NCI-H1694 (cell line): ENCODE data around the gene ZNF598.
"Not testable (repeated sequence)": the region's sequence is repeated elsewhere in the genome, so short reads cannot be mapped to it uniquely, and the experiment has no call there.

Source experiments
- DNase-seq: peaks from one replicate; lab custom pipeline; 2025; lab: John Stamatoyannopoulos, UW

Gene ZNF598

DNA sequence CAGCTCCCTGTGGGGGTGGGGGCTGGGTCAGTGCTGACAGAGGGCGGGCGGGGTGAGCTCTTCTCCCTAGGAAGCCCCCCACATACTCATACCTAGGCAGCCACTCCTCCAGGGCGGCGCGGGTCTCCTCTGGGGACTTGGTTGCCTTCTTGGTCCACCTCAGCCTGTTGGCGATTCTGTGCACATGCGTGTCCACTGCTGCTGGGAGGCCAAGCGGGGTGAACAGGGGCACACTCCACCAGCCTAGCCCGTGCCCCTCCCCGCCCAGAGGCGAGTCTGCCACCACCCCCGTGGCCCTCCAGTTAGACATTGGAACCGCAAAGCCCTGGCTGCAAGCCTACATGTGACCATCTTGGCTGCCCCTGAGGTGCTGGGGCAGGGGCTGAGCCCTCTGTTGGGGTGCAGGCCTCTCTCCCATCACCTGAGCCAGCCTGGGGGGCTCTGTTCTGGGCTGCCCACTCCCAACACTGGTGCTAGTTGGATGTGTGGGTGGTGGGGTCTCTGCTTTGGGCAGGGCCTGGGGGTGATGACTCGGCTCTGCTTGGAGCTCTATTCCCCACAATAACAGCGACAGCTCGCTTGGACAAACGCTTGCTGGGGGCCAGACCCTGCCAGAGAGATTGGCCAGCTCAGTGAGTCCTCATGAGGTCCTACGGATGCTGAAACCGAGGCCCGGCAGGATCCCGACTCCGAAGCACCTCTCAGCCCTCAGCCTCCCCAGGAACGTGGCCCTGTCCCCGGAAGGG, 30.6 kb upstream of the ZNF598 start:
- DNase-seq: no peak

DNA sequence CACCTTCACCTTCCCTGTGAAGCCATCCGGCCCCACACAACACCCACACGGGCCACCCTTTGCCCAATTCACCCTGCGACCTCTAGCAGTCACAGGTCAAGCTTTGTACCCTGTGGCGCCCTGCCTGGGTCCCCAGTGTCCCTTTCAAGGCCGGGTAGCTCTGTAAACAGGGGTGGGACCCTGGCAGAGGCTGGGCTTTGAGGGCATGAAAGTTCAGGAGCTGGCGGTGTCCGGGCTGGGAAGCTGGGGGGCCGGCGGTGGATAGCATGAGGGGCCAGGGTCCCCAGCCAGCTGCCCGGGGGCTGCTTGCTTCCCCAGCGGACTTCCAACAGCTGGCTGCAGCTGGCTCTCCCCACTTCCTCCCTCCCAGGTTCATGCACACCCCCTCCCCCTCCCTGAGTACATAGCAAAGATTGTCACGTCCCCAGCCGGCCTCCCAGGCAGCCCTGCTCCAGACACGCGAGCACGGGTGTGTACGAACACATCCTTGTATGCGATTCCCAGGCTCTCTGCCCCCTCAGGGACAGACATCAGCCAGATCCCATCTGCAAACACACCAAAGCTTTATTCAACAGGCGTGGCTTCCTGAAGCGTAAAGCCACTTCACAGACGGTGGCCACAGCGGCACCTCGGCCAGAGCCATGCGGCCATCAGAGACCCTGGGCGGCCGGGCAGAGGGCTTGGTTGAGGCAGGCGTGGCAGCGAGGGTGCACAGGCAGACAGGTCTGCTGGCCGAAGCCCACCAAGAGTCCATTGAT, 29.8 kb upstream of the ZNF598 start:
- no peak for DNase-seq

DNA sequence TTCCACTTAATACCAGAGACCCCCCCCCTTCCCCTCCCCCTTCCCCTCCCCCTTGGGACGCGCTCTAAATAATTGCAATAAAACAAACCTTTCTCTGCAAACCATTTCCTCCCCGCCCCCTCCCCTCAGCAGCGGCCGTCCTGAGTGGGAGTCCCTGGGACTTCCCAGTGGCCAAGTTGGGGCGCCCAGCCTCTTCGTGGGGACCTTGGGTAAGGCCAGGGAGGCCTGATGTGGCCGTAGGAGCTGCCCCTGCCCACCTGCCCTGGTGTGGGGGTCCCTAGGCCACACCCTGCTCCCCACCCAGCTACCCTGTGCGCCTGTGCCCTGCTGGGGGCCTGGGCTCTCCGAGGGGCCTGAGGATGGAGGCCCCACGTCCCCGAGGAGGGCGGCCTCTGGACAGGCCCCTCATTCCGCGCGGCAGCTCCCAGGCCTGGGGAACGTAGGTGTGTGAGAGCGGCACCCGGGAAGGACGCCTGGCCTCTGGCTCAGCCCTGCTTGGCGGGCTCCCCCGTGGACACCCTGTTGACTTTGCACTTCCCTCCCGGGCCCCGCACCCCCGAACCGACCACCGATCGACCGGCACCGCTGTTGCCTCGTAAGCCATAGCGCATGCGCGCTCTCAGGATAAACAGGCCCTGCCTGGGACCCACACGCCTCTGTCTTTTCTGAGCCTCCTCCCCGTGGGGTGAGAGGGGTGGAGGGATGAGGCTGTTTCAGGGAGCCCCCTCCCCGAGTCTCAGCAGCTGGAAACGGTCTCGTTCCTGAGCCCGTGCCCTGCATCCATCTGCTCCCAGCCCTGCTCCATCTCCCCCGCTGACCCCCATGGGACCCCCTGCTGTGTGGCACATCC, 29.0 kb upstream of the ZNF598 start:
- no peak for DNase-seq

DNA sequence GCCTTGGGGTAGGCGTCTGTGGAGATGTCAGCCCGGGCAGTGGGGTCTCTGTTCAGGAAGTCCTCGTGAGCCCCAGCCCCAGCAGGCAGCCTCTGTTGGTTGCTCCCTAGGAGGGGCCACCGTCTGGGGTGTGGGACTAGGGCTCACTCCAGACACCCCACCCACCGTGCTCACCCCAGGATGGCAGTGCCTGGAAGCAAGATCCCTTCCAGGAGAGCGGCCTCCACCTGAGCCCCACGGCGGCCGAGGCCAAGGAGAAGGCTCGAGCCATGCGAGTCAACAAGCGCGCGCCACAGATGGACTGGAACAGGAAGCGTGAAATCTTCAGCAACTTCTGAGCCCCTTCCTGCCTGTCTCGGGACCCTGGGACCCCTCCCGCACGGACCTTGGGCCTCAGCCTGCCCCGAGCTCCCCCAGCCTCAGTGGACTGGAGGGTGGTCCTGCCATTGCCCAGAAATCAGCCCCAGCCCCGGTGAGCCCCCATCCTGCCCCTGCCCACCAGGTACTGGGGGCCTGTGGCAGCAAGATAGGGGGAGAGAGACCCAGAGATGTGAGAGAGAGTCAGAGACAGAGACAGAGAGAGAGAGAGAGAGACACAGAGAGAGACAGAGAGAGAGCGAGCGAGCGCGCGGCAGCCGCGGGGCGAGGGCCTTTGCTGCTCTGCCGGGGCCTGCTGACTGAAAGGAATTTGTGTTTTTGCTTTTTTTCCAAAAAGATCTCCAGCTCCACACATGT, 28.2 kb upstream of the ZNF598 start:
- no peak for DNase-seq

DNA sequence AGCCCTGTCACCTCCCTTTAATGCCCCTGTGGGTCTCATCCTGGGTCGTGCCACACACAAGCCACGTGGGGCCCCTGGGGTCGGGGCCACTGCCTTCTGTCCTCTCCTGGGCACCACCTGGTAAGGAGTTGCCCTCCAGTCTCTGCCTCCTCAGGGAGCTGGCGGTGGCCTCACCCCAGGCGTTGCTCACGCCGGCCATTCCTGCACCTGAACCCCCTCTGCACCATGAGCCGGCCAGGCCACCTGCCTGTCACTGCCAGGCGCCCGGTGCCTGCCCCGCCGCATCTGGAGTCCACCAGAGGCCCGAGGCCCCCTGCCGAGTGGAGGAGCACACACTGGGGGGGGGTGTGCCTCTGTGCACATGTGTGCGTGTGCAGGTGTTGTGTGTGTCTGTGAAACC, 27.5 kb upstream of the ZNF598 start:
- no peak for DNase-seq

DNA sequence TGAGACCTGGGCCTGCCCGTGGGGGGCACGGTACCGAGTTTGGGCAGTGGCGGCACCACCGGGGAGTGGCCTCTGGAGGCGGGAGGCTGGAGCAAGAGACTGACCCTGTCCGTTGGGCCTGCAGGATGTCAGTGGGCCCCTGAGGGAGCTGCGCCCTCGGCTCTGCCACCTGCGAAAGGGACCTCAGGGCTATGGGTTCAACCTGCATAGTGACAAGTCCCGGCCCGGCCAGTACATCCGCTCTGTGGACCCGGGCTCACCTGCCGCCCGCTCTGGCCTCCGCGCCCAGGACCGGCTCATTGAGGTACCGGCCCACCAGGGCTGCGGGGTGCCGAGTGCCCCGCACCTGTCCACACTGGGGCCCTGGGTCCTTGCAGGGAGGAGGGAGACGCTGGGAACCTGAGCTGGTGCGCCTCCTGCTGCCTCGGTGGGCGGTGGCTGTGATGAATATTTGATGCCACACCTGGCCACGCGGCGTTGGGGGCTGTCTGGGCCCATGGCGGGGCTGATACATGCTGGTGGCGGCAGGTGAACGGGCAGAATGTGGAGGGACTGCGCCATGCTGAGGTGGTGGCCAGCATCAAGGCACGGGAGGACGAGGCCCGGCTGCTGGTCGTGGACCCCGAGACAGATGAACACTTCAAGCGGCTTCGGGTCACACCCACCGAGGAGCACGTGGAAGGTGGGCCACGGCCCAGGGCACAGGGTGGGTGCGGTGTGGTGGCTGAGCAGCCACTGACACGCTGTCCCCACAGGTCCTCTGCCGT, 26.8 kb upstream of the ZNF598 start:
- DNase-seq: no peak

DNA sequence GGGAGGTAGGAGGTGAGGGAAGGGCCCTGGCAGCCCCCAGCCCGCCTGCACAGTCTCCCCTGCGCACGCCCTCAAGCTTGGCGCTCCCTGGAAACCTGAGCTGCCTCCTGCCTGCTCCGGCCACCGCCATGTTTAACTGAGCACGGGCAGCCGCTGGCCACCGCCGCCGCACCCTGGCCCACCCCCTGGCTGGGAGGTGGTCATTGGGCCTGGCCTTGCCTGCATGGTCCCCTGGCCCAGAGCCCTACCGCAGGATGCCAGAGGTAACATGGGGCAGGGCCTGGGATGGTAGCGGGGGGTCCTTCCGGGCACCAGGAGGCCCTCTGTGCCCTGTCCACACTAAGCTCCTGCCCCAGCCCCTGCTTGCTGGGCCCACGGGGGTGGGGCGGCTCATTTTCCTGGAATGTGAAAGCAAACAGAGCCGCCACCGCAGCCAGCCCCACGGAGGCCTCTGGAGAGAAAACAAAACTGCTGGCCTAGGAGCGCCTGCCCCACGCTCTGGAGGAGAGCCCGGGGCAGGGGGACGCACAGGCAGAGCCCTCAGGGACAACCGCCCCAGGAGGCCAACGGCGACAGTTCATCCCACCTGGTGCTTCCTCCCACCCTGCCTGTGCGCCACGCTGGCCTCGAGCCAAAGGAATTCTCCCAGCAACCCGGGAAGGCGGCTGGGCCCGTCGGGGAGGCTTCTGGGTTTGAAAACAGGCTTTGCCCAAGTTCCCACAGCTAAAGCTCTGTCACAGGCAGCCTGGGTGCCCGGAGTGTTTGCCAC, 26.0 kb upstream of the ZNF598 start:
- DNase-seq: no peak

DNA sequence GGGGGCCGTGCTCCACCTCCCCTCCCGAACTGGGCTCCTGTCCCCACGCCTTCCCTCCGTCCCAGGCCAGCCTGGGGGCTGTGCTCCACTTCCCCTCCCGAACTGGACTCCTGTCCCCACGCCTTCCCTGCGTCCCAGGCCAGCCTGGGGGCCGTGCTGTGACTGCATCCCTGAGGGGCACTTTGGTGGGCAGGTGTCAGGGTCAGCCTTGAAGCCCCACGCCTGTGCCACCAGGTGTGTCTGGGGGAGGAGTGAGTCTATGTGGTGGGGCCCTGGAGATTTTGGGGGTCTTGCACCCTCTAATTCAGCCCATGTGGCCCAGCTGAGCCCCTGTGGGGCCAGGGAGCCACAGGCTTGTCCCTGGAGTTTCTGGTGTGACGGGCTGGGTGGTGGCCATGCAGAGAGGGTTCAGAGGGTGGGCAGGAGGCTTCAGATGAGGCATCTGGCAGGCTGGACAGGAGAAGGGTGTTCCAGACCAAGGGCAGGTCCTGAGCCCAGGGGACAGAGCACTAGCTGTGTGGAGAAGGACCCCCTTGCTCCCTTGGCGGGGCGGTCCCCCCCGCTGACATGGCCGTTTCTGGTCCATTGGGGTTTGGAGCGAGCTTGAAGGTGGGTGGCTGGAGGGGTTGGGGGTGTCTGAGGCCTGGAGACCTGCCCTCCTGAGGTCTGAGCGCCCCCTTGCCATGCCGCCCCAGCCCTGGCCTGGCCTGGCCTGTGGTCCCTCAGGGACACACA, 25.2 kb upstream of the ZNF598 start:
- no peak for DNase-seq

DNA sequence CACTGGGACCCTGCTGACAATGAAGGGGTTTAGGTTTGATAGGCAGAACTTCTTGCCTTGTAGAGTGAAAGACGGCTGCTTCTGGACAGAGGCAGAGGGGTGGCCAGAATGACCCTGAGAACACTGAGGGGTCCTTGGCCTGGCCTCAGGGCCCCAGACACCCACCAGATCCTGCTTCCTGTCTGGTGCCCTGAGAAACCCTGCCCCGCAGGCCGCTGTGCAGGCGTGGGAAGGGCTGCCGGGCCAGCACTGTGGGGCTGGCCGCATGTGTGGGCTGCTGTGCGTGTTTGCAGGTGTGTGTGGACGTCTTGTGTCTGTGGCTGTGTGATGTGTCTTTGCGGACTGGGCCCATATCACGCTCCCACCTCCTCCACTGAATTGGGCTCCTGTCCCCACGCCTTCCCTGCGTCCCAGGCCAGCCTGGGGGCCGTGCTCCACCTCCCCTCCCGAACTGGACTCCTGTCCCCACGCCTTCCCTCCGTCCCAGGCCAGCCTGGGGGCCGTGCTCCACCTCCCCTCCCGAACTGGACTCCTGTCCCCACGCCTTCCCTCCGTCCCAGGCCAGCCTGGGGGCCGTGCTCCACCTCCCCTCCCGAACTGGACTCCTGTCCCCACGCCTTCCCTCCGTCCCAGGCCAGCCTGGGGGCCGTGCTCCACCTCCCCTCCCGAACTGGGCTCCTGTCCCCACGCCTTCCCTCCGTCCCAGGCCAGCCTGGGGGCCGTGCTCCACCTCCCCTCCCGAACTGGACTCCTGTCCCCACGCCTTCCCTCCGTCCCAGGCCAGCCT, 24.5 kb upstream of the ZNF598 start:
- DNase-seq: not testable (repeated sequence)

DNA sequence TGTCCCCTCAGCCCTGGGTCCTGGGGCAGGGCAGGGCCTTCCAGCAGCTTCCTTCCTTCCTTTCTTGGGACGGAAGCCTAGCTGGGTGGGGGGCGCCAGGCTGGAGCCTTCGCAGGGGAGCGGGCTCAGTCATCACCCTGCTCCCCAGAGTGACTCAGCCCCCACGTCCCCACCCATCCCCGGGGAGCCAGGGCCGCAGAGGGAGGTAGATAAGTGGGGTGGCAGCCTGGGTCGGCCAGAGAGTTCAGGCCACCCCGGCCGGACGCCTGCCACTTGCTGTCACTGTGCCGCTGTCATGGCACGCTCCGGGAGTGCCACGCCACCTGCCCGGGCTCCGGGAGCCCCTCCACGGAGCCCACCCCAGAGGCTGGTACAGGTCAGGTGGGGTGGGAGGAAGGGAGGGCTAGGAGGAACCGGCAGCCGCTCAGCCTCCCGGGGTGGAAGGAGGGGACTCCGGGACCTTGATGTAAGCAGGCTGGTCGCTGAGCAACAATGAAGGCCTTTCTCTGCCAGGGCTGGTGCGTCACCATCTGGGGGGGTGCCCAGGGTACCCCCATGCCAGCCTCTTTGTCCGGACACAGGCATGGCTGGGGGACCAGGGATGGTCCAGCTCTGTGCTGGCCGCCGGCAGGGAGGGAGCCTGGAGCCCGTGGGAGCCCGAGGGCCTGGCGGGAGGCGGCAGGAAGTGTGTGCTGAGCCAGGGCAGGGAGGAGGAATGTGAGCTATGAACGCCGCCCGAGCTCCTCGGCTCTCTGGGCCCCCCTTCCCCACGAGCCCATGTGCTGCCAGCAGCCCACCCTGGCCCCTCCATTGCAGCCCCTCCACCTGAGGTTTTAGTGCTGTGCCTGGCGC, 23.7 kb upstream of the ZNF598 start:
- no peak for DNase-seq

DNA sequence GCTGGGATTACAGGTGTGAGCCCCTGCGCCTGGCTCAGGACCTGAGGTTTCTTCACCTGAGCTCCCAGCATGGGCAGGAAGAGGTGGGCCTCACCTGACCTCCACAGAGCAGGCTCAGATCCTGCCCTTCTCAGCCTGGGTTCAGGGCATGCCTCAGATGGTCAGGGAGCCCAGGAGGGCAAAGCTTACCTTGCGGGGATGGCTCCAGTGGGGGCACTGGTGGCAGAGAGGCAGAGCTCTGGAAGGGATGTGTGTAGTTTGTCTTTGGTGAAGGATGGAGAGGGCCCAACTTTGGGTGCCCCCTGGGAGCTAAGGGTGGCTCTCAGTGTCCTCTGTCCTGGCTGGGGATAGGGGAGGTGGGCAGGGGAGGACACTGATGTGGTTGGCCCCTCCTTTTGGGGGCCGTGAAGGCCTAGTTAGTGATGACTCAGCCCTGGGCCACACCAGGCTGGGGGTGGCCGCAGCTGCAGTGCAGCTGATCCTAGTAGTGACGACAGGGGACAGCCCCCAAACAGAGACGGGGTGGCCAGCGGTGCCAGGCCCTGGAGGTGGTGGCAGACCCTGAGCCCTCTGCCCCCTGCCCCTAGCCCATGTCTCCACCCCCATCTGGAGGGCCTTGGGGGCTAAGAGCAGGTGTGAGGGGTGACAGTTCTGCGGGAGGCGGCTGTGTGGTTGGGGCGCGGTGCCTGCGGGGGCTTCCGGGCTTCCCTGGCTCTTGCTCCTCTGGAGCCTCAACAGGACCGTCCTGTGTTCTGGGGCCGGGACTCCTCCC, 22.9 kb upstream of the ZNF598 start:
- no peak for DNase-seq

DNA sequence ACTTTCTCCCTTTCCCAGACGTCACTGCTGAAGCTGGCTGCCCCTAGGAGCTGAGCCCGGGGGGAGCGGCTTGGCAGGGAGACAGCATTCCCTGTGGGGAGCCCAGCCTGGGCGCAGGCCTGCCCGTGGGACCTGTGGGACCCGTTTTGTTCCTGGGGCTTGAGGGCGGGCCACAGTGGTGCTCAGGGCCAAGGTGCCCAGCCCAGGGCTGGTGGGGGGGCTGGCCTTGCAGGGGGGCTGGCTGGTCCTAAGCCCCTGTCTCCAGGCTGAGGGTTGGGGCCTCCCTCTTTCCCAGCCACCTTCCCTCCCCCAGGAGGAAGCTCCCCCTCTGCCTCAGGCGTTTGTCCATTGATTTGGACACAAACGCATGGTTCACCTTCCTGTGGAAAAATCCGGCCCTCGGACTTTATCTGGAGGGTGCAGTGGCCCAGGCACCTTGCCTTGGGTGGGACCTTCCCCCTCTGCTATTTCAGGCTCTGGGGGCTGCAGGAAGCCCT, 21.5 kb upstream of the ZNF598 start:
- no peak for DNase-seq

DNA sequence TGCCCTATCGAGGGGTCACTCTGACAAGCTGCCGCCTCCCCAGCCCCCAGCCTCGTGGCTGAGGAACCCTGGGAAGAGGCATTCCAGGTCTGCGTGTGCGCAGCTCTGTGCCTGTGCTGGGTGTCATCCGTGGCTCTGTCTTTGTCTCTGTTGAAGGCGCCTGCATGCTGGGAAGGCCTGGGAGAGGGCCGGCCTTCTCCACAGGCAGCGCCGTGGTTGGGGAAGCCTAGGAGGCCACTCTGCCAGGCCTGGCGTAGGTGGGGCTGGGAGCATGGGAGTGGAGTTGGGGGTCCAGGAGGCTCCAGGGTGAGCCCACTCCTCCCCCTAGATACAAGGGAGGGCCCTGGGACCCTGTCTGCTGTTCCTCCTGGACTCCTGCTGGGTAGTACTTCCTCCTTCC, 20.4 kb upstream of the ZNF598 start:
- no peak for DNase-seq

DNA sequence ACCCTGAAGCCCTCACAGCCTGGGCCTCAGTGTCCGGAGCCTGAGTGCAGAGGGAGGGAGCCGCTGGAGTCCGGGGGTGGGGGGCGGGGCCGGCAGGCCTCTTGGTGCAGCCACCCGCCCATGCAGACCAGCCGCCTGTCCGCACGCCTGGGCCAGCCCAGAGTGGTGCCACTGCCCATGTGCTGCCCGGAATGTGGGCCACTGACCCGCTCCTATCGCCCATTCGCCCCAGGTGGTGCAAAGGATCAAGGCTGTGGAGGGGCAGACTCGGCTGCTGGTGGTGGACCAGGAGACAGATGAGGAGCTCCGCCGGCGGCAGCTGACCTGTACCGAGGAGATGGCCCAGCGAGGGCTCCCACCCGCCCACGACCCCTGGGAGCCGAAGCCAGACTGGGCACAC, 19.7 kb upstream of the ZNF598 start:
- DNase-seq: no peak

DNA sequence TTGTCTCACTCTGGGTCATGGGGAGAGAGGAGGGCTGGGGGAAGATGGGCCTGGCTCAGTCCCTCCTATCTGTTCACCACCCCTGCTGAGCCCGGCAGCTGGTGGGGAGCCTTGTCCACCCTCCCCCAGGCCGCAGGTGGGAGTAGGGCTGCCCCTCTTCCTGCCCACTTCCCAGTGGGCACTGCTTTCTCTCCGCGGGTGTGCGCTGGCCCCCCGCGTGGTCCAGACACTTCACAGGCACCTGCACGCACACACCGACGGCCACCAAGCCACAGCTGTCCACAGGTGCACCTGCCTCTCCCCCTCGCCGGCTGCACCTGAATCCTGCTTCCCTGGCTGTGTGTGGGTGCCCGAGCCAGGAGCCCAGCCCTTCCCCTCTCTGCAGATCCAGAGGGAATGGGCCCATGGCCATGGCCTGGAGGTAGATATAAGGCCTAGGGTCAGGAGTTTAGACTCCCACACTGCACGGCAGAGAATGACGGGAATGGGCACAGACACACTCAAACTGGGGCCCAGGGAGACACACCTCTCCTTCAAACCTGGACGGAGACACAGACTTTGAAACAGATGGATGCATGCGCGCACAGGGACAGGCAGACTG, 19.1 kb upstream of the ZNF598 start:
- DNase-seq: no peak

DNA sequence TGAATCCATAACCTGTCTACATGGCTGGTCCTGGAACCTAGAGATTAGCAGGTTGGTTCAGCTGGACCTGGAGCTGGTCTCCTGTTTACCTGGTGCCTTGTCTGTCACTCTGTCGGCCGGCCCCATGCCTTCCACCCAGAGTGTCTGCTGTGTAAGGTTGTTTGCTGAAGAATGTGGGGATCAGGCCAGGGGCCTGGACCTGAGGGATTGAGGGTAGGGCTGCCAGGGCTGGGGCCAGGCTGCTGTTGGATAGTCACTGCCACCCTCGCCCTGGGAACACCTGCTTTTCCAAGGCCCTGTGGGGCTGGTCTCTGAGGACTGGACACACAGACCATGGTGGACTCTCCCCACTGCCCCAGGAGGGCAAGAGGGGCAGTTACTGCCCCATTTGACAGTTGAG, 18.5 kb upstream of the ZNF598 start:
- no peak for DNase-seq
